ENCODE data around the gene GUCA1A.

GUCA1A gene

GRCh38 chr6:42225419-42225818, 52.3 kb downstream of the GUCA1A start:
- H3K4me3 ChIP-seq (ENCODE audit: low read length) = no peak overlapping the region
- DNase-seq (ENCODE audit: low read depth, low spot score) = no peak

- DNase-seq (ENCODE audit: low read depth, low spot score) = no peak
- no peak overlapping the region for H3K4me3 ChIP-seq (ENCODE audit: low read length)
Measured at GRCh38 chr6:42226161-42226611, 53.0 kb downstream of the GUCA1A start.

- no peak overlapping the region for H3K4me3 ChIP-seq (ENCODE audit: low read length)
- no peak for DNase-seq (ENCODE audit: low read depth, low spot score)
Measured at GRCh38 chr6:42226645-42227143, 53.5 kb downstream of the GUCA1A start.

GRCh38 chr6:42227173-42227850, 54.1 kb downstream of the GUCA1A start:
- no peak overlapping the region for H3K4me3 ChIP-seq (ENCODE audit: low read length)
- DNase-seq (ENCODE audit: low read depth, low spot score) = no peak

- no peak overlapping the region for H3K4me3 ChIP-seq (ENCODE audit: low read length)
- no peak for DNase-seq (ENCODE audit: low read depth, low spot score)
Measured at GRCh38 chr6:42228305-42228704, 55.1 kb downstream of the GUCA1A start.

All from Jurkat, Clone E6-1 (cell line).